ENCODE results near the gene MED23.

The MED23 gene, protein sequence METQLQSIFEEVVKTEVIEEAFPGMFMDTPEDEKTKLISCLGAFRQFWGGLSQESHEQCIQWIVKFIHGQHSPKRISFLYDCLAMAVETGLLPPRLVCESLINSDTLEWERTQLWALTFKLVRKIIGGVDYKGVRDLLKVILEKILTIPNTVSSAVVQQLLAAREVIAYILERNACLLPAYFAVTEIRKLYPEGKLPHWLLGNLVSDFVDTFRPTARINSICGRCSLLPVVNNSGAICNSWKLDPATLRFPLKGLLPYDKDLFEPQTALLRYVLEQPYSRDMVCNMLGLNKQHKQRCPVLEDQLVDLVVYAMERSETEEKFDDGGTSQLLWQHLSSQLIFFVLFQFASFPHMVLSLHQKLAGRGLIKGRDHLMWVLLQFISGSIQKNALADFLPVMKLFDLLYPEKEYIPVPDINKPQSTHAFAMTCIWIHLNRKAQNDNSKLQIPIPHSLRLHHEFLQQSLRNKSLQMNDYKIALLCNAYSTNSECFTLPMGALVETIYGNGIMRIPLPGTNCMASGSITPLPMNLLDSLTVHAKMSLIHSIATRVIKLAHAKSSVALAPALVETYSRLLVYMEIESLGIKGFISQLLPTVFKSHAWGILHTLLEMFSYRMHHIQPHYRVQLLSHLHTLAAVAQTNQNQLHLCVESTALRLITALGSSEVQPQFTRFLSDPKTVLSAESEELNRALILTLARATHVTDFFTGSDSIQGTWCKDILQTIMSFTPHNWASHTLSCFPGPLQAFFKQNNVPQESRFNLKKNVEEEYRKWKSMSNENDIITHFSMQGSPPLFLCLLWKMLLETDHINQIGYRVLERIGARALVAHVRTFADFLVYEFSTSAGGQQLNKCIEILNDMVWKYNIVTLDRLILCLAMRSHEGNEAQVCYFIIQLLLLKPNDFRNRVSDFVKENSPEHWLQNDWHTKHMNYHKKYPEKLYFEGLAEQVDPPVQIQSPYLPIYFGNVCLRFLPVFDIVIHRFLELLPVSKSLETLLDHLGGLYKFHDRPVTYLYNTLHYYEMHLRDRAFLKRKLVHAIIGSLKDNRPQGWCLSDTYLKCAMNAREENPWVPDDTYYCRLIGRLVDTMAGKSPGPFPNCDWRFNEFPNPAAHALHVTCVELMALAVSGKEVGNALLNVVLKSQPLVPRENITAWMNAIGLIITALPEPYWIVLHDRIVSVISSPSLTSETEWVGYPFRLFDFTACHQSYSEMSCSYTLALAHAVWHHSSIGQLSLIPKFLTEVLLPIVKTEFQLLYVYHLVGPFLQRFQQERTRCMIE (N-terminal part only)

DNA sequence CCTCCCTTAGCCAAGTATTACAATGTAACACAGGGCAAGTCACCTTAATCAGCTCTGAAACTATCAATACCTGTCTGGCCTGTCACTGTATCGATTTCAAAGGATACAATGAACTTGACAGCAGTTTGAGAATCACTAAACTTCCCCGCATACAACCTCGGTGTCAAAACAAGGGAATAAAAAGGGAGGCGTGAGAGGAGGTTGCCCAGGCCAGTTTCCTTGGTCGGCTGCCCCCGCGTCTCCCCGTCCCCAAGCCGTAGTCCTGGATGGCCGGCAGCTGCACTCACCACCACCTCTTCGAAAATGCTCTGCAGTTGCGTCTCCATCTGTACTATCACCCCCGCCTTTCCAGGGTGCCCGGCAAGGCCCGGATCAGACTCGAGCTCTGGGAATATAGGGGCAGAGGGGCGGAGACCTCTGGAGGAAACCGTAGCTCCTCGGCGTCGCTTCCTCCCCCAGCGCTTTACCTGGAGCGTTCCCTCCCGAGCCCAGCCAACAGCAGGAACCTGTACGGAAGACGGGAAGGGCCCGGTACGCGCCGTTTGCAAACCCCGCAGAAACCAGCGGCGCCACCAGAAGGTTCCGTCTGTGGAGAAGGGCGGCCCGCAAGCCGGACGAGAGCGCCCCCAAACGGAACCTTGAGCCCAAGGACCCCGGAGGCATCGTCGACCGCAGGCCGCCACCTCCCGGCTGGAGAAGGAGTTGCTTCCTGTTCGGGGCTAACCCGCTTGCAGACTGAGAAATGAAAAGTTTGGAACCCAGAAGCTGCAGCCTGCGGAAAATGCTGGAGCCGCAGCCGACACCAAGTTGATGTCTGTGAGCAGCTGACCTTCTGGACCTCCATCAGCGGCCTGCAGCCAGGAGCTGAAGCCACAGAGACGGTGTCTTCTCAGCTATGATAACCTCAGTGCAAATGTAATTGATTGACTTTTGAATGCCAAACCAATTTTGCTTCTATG is at the start of gene MED23:
Gene MED23, minus strand, starts transcription at position 519 of the 959 bp plus-strand sequence. Its CDS starts 193 bp downstream, at position 326.
- FAIRE-seq = peak; percentile 66

DNA sequence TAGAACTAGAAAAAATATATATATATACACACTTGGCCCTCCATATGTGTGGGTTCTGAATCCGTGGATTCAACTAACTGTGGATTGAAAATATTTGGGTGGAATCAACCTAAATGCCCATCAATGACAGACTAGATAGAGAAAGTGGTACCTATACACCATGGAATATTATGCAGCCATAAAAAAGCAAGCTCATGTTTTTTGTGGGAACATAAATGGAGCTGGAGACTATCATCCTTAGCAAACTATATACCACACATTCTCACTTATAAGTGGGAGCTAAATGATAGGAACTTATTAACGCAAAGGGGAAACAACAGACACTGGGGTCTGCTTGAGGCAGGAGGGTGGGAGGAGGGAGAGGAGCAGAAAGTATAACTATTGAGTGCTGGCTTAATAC is 45.1 kb upstream of the MED23 start:
- FAIRE-seq = no peak

DNA sequence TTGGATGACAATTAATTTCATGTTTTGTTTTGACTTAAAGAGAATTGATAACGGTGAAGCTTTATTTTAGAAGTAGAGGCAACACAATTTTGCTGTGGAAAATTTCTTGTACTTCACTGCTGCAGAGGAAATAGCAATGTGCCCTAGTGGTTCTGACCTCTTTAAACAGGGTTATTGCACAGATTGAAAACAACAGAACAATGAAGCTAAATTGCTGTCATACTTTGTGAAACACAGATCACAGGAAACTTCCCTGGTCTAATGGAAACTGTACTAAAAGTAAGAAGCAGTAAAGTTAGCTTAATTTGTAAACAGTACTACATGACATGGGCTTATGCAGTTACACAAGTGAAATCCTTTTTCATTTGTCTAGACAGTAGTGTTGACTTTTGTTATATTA is 41.8 kb upstream of the MED23 start:
- FAIRE-seq = no peak

DNA sequence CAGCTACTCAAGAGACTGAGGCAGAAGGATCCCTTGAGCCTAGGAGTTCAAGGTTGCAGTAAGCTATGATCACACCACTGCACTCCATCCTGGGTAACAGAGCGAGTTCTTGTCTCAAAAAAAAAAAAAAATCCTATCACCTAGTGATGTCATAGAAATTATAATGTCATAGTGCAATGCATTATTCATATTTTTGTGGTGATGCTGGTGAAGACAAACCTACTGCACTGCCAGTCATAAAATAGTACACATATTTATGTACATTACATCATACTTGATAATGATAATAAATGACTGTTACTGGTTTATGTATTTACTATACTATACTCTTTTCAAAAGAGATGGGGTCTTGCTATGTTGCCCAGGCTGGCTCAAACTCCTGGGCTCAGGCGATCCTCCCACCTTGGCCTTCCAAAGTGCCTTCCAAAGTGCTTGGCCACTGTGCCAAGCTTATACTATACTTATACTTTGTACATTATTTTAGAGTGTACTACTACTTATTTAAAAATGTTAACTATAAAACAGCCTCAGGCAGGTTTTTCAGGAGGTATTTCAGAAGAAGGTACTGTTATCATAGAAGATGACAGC is 35.6 kb upstream of the MED23 start:
- no peak for FAIRE-seq

DNA sequence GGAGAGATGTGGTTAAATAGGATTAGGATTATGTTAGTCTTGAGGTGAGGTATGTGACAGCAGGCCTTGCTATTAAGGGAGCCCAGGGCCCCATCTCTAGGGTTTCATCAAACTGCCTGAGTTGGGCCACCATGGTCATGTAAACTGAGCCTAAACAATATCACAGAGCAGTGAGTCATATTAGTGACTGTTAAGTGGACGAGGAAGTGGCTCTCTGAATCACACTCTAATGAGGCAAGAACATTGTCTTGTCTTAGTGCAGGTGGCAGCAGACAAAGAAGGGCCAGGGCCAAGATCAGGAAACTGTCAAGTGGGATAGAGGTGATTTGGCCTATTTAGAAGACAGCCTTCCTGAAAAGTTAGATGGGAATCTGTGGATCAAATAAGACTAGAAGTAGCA is 32.2 kb upstream of the MED23 start:
- no peak for FAIRE-seq

DNA sequence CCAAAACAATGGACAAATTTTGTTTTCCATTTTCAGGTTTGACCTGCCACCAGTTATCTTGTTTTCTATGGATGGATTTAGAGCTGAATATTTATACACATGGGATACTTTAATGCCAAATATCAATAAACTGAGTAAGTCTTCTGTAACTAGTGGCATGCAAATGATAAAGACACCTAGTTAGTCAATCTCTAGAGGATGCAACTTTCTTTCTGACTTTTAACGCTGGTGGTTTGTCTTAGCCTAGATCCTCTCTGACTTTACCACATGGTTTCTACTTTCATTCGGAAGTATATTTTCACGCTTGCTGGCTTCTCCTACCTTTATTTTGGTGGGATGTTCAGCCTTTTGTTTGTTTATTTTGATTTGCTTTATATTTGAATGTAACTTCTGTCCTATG is 30.2 kb upstream of the MED23 start:
- no peak for FAIRE-seq

DNA sequence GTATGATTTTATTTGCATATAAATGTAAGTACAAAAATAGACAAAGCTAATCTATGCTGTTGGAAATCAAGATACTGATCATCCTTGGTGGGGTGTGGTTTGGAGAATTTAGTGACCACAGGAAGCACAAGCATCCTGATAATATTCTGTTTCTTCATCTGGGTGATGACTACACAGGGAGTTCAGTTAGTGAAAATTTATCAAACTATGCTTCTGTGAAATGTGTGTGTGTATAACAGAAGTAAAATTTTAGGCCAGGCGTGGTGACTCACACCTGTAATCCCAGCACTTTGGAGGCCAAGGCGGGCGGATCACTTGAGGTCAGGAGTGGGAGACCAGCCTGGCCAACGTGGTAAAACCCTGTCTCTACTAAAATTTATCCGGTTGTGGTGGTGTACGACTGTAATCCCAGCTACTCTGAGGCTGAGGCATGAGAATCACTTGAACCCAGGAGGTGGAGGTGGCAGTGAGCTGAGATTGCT is 29.6 kb upstream of the MED23 start:
- no peak for FAIRE-seq

DNA sequence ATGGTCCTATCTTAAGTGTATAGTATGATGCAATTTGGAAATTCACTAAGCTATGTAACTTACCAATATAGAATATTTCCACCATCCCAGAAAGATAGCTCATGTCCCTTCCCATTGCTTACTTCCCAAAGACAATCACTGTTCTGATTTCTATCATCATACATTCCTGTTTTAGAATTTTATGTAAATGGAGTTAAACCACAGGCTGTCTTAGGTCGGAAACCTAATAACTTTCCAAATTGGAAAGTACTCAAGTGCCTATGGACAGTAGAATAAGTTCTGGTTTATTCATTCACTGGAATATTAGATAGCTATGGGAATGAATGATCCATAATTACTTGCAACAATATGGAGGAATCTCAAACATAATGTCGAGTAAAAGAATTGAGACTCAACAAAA is 29.2 kb upstream of the MED23 start:
- FAIRE-seq = no peak

DNA sequence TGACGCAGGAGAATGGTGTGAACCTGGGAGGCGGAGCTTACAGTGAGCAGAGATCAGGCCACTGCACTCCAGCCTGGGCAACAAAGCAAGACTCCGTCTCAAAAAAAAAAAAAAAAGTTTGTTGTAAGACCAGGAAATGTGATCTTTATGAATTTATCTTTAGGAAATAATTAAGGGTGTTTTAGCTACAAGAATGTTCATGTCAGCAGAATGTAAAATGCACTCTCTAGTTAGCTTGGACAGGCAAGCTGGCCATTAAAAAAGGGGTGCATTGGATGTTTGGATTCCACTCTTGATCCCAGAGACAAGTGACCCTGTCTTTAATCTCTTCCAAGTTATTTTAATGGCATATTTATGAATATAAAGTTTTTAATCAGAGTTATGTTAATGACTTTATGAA is 28.6 kb upstream of the MED23 start:
- FAIRE-seq = no peak

DNA sequence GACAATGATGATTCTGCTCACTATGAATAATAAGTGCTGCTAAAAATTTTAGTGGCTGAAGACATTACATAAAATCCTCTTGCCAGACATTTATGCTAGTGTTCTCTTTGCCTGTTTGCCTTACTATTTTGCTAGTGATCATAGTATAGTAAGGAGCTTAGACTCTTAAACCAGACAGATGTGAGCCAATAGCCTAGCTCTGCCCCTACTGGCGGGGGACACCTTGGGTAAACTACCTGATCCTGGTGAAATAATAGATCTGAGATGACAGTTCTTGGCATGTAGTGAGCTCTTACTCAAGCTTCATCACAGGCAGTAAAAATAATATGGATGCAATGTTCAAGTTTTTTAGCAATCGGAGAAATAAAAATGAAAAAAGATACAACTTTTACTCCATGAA is 27.9 kb upstream of the MED23 start:
- no peak for FAIRE-seq

DNA sequence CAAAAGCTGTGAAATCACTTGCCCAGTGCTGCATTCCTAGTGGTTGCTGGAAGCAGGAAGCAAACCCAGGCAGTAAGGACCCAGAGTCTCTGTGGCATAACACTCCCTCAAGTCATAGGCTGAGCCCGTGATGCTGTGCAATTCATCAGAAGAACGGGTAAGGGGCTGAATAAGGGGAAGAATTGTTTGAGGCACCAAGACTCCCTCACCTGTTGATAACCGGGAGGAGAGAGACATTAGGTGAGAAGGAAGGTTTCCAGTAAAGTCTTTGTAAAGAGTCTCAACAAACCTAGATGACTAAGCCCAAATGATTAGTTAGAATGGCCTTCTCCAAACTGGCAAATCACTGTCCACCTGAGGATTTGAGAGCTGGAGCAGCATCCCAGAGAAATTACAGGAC is 27.3 kb upstream of the MED23 start:
- FAIRE-seq = no peak

DNA sequence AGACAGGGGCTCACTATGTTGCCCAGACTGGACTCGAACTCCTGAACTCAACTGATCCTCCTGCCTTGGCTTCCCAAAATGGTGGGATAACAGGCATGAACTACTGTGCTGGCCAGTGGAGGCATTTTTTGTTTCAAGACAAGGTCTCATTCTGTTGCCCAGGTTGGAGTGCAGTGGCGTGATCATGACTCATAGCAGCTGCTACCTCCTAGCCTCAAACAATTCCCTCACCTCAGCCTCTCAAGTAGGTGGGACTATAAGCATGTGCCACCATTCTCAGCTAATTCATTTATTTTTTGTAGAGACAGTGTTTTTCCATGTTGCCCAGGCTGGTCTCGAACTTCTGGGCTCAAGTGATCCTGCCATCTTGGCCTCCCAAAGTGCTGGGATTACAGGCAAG is 26.3 kb upstream of the MED23 start:
- FAIRE-seq = no peak

DNA sequence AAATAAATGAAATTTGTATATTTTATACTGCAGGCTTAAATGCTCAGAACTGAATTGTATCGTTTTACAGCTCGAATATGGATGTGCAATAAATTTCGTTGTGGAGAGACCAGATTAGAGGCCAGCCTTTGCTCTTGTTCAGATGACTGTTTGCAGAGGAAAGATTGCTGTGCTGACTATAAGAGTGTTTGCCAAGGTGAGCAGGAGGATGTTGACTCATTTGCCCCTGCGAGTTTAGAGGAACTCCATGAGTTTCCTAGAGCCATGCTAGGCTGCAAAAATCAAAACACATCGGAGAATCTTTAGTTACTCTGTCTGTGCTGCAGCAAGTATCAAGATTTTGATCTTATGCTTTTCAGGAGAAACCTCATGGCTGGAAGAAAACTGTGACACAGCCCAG is 24.4 kb upstream of the MED23 start:
- FAIRE-seq = no peak

DNA sequence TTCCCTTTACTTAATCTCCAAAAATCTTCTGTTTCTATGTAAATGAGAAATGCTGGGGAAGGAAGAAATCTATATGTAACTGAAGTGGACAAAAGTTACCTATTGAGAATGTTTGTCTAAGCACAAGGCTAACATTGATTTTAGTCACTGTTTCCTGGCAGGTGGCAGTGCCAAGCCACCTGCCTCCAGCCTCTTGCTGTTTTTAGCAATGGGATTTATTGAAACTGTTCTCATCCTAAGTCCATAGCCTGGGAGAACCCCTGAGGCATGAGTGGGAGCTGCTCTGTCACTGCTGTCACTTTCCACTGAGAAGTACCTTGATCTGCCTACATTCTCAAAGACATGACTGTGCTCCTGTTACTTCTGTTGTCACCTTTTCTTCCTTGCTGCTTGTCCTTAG is 23.7 kb upstream of the MED23 start:
- no peak for FAIRE-seq

DNA sequence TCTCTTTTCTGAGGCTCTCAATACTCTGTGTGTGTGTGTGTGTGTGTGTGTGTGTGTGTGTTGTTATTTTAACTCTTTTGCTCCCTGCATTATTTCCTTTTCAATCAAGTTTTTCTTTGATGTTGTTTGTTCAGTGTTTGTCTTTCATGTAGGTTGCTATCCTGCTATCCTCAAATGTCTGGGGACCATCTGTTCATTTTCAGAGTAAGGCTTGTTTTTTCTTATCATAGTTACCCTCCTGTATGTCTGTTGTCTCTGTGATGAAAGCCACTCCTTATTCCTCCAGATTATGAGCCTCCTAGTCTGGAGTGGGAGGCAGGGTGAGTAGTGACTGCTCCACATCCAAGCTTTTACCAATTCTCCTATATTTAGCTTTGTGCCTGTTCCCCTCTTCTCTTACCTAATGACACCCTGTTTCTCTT is 18.2 kb upstream of the MED23 start:
- no peak for FAIRE-seq

DNA sequence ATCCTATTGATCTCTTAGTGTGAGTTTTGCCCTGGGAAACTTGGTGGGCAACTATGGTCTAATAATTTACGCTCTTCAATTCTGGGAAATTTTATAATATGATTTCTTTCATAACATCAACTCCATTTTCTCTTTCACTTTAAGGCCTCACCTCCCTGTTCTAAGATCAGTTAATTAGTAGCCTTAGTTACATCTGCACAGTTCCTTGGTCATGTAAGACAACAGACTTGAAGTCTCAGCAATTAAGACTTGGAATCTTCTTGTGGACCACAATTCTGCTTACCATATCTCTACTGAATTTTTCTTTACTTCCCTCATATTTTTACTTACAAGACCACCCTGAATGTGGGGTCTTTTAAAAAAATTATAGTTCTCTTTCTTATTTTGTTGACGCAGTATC is 17.8 kb upstream of the MED23 start:
- no peak for FAIRE-seq

DNA sequence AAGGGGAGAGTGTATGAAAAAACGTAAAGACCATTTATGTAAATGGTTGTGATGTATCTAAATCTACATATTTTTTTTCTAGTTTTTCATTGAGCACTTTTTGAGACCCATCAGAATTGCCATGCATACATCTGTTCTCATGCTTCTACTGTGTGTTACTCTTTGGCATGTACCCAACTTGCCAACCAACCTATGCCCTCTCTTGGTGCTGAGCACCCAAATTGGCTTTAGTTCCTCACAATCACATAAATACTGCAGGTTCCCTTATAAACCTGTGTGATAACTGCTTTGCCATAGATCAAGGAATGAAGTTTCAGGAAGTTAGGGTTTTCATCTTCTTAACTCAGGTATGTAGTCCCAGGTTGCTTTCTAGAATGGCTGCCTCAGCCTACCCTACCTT is 16.9 kb upstream of the MED23 start:
- no peak for FAIRE-seq

DNA sequence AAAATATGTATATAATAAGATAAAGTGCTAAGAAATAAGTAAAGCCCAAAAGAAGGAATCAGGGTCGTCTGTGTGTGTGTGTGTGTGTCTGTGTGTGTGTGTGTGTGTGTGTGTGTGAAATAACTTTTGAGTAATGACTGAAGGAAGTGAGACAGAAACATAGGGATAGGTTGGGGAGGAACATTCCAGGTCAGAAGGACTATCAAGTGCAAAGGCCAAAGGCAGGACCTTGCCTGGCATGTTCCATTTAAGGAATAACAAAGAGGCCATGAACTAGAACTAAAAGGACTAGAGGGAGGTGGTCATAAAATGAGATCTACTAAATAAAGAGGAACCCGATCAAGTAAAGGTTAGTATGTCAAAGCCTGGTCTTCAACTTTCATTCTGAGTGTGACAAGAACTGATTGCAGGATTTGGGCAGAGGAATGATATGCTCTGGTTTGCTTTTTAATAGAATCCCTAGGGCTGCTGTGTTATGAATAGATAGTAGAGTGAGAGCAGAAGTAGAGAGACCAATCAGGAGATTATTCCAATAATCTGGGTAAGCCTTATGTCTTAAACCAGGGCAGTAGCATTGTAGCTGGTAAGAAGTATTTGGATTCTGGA is 15.9 kb upstream of the MED23 start:
- no peak for FAIRE-seq

DNA sequence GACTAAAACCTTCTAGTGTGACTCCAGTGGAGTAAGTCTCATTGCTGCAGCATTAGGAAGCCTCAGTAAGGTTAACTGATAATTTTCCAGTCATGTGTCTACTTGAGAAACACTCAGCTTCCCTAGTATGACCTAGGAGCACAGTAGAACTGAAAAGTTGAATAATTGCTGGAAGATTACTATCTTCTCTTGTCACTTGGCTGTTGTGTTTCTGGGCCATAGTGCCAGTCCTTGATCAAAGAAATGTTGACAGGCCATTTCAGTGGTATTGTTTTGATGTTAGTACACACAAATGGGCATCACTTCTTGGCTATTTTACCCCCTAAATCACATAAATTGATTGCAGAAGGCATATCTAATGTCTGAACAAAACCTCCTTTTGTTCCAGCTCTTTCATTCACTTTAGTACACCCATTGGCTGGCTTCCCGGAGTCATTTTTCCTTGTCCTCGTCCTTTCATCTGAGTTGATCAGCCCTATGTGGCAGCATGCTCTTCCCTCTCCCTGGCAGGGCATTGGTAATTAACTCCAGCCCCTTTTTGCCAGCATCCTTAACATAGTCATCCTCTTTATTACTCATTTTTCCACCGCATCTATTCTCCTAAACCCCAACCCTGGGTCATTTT is 15.1 kb upstream of the MED23 start:
- FAIRE-seq = no peak

DNA sequence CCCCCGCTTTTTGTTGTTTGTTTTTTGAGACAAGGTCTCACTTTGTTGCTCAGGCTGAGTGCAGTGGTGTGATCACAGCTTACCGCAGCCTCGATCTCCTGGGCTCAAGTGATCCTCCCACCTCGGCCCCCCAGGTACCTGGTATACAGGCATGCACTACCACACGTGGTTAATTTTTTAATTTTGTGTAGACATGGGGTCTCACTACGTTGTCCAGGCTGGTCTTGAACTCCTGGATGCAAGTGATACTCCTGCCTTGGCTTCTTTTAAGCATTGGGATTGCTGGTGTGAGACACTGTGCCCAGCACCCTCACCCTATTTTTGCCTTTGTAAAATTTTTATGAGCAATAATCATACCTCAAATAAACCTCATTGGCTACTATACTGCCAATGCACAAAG is 14.5 kb upstream of the MED23 start:
- no peak for FAIRE-seq

DNA sequence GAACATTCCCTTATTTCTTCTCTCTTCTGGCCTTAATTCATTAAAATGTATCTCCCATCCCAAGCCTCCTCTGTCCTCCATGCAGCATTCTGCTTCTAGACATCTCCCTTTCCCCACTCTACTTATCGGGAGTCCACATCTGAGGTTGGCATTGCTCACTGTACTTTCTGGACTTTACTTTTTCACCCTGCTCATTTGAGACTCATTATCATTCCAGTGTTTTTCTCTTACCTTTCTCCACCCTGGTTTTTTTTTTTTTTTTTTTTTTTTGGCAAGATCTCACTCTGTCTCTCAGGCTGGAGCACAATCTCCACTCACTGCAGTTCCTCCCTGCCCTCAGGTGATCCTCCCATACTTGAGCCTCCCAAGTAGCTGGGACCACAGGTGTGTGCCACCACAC is 13.5 kb upstream of the MED23 start:
- no peak for FAIRE-seq

All from G401.6 (cell line).